HUES64 (cell line): ENCODE measurements around the gene JAM2.

Experiments used
- H3K27ac ChIP-seq: 2 replicates; pipeline ENCODE4 v1.7.0; 2013; ENCODE audit warnings: low read depth, low read length, inconsistent platforms
- H3K27me3 ChIP-seq: 2 replicates; pipeline ENCODE4 v1.6.1; 2013; ENCODE audit warnings: mild to moderate bottlenecking, low read length; ENCODE audit not compliant: insufficient read depth
- H3K36me3 ChIP-seq: 2 replicates; pipeline ENCODE4 v1.6.1; 2013; ENCODE audit warnings: mild to moderate bottlenecking, low read length; ENCODE audit not compliant: insufficient read depth
- H3K4me1 ChIP-seq: 2 replicates; pipeline ENCODE4 v1.6.1; 2013; ENCODE audit warnings: mild to moderate bottlenecking, low read length, moderate library complexity; ENCODE audit not compliant: insufficient read depth
- H3K4me3 ChIP-seq: 2 replicates; pipeline ENCODE4 v1.5.1; 2013; ENCODE audit warnings: mild to moderate bottlenecking, low read length, moderate library complexity
- H3K9ac ChIP-seq: 2 replicates; pipeline ENCODE4 v1.6.1; 2013; ENCODE audit warnings: mild to moderate bottlenecking, low read depth, low read length
- H3K9me3 ChIP-seq: 2 replicates; pipeline ENCODE4 v1.6.1; 2013; ENCODE audit warnings: low read depth, low read length; ENCODE audit not compliant: insufficient read depth
- WGBS: fragments of 150-250, 120-280 bp; methylation state at CpG from one replicate; pipeline ENCODE4 v1.1.7; 2013; ENCODE audit warnings: missing lambda C conversion rate; 5-methylcytosine and 5-hydroxymethylcytosine counted together

The JAM2 gene

DNA sequence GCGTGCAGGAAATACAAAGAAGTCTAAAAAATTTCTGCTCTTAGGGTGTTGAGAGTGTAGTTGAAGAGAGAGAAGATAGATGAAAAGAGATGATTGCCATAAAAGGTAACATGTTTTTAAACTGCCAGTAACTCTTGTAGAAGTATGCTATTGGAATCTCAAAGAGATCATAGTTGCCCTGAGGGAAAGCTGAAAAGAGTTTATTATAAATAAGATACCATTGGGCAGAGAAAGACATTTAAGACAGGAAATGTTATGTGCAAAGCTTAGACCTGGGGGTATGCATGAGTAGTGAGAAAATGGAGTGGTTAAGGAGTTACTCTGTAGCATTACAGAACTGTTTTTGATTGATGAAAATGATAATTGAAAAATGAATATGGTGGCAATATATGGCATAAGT, 113.4 kb downstream of the JAM2 start:
- Histone ChIP-seq H3K27me3 (no peaks in the 10 kb centered on the region), H3K9ac (no peak overlapping the region), H3K9me3 (no peaks in the 10 kb centered on the region), H3K27ac (no peak overlapping the region), H3K4me3 (no peak overlapping the region), H3K4me1 (no peaks in the 10 kb centered on the region), H3K36me3 (peaks cover 67% of the 10 kb centered on the region)
- WGBS: 94% methylated on average over 1 of the region's 1 CpG

DNA sequence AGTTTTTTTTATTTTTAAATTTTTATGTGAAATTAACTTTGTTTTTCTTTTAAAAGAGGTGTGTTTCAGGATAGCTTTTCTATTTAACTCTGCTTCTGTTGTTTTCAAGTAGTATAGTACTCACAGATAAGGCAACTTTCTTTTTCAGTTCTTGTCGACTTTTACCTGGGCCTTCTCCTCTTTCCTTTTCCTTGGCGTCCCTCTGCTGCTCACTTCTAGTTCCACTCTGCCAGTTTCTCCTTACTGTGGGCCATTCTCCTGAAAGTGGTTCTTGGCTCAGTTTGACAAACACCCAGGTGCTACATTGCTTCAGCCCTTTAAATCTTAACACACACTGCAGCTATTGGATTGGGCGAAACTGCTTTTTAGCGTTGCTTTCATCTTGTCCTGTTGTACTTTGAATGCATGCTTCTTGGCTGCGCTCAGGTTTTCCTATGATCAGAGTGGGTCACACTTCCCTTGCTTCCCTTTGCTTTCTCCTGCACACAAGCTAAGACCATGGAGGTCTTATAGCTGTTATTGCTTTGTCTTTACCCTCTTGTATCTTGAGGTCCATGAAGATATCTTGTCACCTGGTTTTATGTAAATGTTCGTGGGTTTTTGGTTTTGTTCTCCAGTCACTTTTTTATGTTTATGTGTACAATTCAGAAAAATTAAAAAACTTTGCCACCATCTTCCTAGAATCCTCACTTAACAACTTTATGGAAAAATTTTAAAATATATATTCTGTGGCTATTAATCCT, 117.3 kb downstream of the JAM2 start:
- Histone ChIP-seq H3K4me1 (no peaks in the 10 kb centered on the region), H3K9me3 (no peaks in the 10 kb centered on the region), H3K27me3 (no peaks in the 10 kb centered on the region), H3K9ac (no peak overlapping the region), H3K36me3 (peaks cover 67% of the 10 kb centered on the region), H3K27ac (no peak overlapping the region), H3K4me3 (no peak overlapping the region)
- 94% methylated on average over 5 of the region's 6 CpGs for WGBS

DNA sequence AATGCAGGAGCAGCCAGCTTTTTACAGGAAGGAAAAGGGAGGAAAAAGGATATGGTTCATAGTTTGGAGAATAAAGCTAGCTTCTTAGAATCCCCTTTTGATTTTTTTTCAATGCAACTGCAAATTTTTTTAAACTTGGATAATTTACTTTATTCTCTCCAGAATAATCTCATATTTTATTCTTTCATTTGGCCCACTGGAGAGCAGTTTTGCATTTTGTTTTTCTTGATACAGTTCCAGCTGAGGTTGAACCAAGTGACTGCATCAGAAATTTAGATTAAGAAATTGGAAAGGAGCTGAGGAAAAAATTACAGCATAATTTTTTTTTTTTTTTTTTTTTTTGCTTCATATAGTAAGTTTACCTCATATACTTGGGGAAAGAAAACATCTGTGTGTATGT, 118.5 kb downstream of the JAM2 start:
- H3K4me3 ChIP-seq: no peak overlapping the region
- no peak overlapping the region for H3K9ac ChIP-seq
- peaks cover 68% of the 10 kb centered on the region for H3K36me3 ChIP-seq

DNA sequence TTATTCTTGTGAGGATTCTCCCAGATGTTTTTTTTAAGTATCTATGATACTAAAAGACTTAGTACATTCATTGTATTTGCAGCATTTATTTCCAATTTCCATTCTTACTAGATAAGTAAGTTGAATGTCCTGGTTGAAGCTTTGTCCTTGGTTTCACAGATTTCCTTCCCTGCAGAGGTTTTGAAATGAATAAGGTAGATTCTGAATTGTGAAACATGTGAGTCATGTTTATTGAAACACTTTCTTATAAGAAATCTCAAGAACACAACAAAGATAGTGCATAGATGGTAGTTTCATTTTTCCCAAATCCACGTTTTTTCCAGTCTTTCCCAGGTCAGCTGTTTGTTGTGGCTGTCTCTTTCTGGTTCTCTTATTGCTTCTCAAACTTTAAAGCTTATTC, 120.5 kb downstream of the JAM2 start:
- Histone ChIP-seq H3K36me3 (peaks cover 78% of the 10 kb centered on the region), H3K4me1 (no peaks in the 10 kb centered on the region), H3K4me3 (no peak overlapping the region), H3K27ac (no peak overlapping the region), H3K9ac (no peak overlapping the region), H3K9me3 (no peaks in the 10 kb centered on the region), H3K27me3 (no peaks in the 10 kb centered on the region)
- WGBS: 84% methylated on average over 1 of the region's 1 CpG

More for the DNA sequence above, 118.5 kb downstream of the JAM2 start:
- Histone ChIP-seq H3K27ac (no peak overlapping the region), H3K9me3 (no peaks in the 10 kb centered on the region), H3K27me3 (no peaks in the 10 kb centered on the region), H3K4me1 (no peaks in the 10 kb centered on the region)

DNA sequence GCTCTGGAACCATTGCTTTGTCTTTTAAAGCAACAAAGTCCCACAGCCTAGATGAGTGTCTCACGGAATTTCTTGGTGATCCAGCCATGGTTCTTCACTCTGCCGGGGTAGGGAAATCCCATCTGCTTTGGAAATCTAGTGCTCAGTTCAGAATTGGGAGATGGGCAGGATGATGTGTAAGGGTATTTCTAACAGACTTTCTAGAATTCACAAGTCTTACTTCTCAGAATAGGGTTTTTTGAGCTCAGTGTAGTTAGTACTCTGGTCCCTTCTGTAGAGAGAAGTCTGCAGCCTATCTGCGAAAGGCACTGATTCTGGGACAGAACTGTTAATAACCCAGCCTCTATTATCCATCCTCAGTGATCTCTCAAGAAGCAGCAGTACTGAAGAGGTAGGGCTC, 121.0 kb downstream of the JAM2 start:
- H3K36me3 ChIP-seq: peaks cover 81% of the 10 kb centered on the region
- no peak overlapping the region for H3K9ac ChIP-seq
- H3K27me3 ChIP-seq: no peaks in the 10 kb centered on the region
- no peak overlapping the region for H3K4me3 ChIP-seq
- no peaks in the 10 kb centered on the region for H3K9me3 ChIP-seq
- 95% methylated on average over 3 of the region's 3 CpGs for whole genome bisulfite sequencing
- no peaks in the 10 kb centered on the region for H3K4me1 ChIP-seq
- no peak overlapping the region for H3K27ac ChIP-seq

DNA sequence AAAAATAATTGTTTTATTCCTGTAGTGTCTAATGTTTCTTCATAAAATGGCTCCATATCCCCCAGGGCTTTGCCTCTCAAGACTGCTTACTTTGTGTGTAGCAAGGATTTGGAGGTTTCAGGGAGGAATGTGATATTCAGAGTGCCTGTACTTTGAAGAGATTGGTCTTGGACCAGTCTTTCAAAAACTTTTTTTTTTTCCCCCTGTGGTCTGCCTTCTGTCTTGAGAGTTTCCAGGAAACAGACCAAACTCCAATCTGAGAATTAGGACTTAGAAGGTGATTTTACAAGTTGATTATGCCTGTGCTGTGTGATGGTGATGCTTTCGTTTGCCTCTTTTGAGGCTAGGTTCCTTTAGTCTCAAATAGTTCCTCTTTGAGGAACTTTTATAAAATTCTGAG, 121.6 kb downstream of the JAM2 start:
- no peak overlapping the region for H3K9ac ChIP-seq
- WGBS: 90% methylated on average over 1 of the region's 1 CpG
- no peak overlapping the region for H3K27ac ChIP-seq
- H3K36me3 ChIP-seq: peaks cover 86% of the 10 kb centered on the region
- no peak overlapping the region for H3K4me3 ChIP-seq
- no peaks in the 10 kb centered on the region for H3K27me3 ChIP-seq
- no peaks in the 10 kb centered on the region for H3K9me3 ChIP-seq
- H3K4me1 ChIP-seq: no peaks in the 10 kb centered on the region

DNA sequence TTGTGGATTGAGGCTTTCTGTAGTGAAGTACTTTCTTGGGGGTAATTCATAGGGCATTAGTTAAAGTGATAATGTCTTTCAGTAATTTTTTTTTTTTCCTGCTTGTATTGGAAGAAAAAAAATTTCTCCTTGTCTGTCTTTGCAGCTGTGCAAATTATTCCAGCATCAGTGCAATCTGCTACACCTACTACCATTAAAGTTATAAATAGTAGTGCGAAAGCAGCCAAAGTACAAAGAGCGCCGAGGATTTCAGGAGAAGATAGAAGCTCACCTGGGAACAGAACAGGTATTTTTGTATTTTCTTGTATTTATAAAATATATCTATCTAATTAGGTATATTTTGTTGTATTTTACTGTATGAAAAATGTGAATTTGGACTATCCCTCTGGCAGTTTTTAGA, 125.0 kb downstream of the JAM2 start:
- WGBS: 80% methylated on average over 3 of the region's 3 CpGs
- no peaks in the 10 kb centered on the region for H3K9me3 ChIP-seq
- no peaks in the 10 kb centered on the region for H3K27me3 ChIP-seq
- H3K27ac ChIP-seq: no peak overlapping the region
- H3K9ac ChIP-seq: no peak overlapping the region
- H3K4me3 ChIP-seq: no peak overlapping the region
- H3K36me3 ChIP-seq: peaks cover 70% of the 10 kb centered on the region
- H3K4me1 ChIP-seq: no peaks in the 10 kb centered on the region
